PC-3 (cell line): ENCODE results near the gene FANCC.

Experiments used
- EZH2 ChIP-seq: fragments of 300-600 bp; sonication (generic); IDR thresholded peaks from one replicate; pipeline ENCODE4 v1.6.1; 2017; ENCODE audit warnings: antibody characterized with exemption, mild to moderate bottlenecking, low read length; ENCODE audit not compliant: unreplicated experiment
- TF ChIP-seq, protein P1 (sequence below): fragments of 300-600 bp; sonication (generic); conservative IDR thresholded peaks from 2 replicates; pipeline ENCODE4 v1.5.1; 2017; ENCODE audit warnings: antibody characterized with exemption, low read depth, mild to moderate bottlenecking, low read length

DNA sequence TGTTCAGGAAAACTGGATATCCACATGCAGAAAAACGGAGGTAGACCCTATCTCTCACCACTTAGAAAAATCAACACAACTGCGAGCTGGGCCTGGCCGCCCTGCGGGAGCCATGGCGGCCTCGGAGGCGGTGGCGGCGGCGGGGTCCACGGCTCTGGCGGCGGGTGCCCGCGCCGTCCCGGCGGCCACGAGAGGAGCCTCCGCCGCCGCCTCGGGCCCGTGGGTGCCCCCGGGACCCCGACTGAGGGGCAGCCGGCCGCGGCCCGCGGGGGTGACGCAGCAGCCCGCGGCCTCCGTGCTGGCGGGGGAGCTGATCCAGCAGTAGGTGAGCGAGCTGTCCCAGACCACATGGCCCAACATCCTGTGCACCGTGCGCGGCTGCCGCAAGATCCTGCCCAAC is 25.3 kb downstream of the FANCC start:
- TF ChIP-seq EZH2: no peak
- TF ChIP-seq, protein P1, sequence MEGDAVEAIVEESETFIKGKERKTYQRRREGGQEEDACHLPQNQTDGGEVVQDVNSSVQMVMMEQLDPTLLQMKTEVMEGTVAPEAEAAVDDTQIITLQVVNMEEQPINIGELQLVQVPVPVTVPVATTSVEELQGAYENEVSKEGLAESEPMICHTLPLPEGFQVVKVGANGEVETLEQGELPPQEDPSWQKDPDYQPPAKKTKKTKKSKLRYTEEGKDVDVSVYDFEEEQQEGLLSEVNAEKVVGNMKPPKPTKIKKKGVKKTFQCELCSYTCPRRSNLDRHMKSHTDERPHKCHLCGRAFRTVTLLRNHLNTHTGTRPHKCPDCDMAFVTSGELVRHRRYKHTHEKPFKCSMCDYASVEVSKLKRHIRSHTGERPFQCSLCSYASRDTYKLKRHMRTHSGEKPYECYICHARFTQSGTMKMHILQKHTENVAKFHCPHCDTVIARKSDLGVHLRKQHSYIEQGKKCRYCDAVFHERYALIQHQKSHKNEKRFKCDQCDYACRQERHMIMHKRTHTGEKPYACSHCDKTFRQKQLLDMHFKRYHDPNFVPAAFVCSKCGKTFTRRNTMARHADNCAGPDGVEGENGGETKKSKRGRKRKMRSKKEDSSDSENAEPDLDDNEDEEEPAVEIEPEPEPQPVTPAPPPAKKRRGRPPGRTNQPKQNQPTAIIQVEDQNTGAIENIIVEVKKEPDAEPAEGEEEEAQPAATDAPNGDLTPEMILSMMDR: no peak
